Erythroblast (primary cell): ENCODE measurements around the gene PRPF39.
A peak's percentile ranks its signal among the peaks of the same experiment; 100 is the strongest.
"Not testable (repeated sequence)": the region's sequence is repeated elsewhere in the genome, so short reads cannot be mapped to it uniquely, and the experiment has no call there.

Experiments used
- DNase-seq, 2 experiments: peaks; one replicate each; lab custom pipeline; 2025; lab: John Stamatoyannopoulos, UW
- GATA1 ChIP-seq: IDR thresholded peaks from 2 replicates; pipeline ENCODE4 v1.6.1; 2011; ENCODE audit warnings: low read depth, mild to moderate bottlenecking, control low read depth, low read length, moderate library complexity
- POLR2A ChIP-seq: IDR thresholded peaks from 2 replicates; pipeline ENCODE4 v1.6.1; 2011; ENCODE audit warnings: mild to moderate bottlenecking, low read length

The PRPF39 gene

DNA sequence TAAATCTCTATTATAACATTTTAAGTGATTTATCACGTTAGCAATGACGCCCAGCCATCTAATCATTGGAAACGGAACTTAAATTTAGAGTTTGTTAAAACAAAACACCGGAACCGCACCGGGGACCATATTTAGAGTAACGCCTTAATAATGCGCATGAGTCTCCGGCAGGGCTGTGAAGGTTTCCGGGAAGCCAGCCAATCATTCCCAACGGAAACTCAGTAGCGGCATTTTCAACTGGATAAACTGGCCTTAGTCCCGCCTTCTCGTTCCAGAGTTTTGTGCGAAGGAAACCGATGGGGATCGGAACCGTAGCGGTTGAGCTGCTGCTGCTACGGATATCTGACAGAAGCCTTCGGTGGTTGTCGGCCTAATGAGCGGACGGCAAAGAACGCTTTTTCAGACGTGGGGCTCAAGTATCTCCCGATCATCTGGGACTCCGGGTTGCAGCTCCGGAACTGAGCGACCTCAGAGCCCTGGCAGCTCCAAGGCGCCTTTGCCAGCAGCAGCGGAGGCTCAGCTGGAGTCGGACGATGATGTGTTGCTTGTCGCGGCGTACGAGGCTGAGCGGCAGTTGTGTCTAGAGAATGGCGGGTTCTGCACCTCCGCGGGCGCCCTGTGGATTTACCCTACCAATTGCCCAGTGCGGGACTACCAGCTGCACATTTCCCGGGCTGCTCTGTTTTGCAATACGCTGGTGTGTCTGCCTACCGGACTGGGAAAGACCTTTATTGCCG, 51.9 kb downstream of the PRPF39 start, which contains the start of gene FANCM:
FANCM (plus strand) TSS at position 272 of the 737 bp plus-strand sequence; CDS start at position 374, 102 bp downstream.
- peak; percentile 97 to 98 for DNase-seq

DNA sequence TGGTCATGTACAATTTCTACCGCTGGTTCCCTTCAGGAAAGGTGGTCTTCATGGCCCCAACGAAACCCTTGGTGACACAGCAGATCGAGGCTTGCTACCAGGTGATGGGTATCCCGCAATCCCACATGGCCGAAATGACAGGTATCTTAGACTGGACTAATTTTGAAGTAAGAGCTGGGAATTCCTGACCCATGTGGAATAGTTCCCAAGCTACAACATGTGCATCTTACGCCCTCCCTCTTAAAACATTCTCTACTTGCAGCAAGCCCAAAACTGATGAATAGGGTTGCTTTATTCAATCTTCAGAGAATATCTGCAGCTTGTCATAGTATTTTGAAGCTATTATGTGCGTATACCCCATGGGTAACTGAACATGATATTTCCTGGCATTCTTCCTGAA, 52.5 kb downstream of the PRPF39 start:
- no peak for DNase-seq
- TF ChIP-seq POLR2A: no peak
- TF ChIP-seq GATA1: no peak

More for the DNA sequence above, 51.9 kb downstream of the PRPF39 start, which contains the start of gene FANCM:
- TF ChIP-seq GATA1 (no peak), POLR2A (peak; percentile 67)

DNA sequence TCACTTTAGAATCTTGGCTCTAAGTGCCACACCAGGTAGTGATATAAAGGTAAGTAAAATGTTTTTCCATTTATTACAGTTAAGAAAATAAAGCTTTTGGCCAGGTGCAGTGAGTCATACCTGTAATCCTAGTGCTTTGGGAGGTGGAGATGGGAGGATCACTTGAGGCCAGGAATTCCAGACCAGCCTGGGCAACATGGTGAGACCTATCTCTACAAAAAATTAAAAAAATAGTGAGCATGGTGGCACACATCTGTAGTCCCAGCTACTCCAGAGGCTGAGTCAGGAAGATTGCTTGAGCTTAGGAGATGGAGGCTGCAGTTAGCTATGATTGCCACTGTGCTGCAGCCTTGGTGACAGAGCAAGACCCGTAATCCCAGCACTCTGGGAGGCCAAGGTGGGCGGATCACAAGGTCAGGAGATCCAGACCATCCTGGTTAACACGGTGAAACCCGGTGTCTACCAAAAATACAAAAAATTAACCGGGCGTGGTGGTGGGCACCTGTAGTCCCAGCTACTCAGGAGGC, 56.8 kb downstream of the PRPF39 start:
- no peak for DNase-seq

DNA sequence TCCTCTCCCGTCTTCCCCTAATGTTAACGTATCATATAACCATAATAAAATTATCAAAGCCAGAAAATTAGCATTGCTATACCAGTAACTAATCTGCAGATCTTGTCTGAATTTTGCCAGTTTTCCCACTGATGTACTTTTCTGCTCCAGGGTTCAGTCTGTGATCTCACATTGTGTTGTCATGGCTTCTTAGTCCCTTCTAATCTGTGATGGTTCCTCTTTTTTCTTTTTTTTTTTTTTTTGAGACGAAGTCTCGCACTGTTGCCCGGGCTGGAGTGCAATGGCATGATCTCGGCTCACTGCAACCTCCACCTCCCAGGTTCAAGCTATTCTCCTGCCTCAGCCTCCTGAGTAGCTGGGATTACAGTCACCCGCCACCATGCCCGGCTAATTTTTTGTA, 58.2 kb downstream of the PRPF39 start:
- not testable (repeated sequence) for DNase-seq

More for the DNA sequence above, 56.8 kb downstream of the PRPF39 start:
- no peak for TF ChIP-seq GATA1
- TF ChIP-seq POLR2A: no peak

DNA sequence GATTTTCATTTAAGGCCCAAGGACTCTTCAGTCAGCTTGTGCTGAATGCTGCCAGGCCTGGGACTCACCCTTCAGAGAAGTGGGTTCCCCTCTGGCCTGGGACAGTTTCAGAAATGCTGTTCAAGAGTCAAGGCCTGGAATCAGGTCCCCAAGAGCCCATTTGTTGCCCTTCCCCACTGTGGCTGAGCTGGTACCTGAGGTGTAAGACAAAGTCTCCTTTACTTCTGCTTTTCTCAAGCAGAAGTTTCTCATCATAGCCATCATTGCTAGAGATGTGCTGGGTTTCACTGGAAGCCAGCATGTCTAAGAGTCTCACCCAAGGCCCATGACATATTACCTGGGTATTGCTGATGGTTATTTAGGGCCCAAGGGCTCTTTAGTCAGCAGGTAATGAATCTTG, 60.7 kb downstream of the PRPF39 start:
- DNase-seq: no peak
- TF ChIP-seq GATA1 (no peak), POLR2A (no peak)

DNA sequence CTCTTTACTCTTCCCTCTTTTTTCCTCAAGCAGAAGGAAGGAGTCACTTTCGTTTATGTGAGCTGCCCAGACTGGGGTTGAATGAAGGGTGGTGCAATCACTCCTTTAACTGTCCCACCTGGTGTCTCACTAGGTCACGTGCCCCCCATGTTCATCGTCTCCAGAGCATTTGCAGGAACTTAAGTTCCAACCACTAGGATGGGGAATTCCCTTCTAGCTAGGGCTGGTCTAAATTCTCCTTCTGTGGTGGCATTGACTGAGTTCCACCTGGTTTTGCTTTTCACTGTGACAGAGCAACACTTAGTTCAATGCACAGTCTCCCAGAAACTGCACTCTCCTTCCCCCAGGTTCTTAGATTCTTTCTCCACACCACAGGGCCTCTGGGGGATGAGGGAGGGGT, 61.3 kb downstream of the PRPF39 start:
- TF ChIP-seq POLR2A: no peak
- no peak for TF ChIP-seq GATA1
- no peak for DNase-seq

DNA sequence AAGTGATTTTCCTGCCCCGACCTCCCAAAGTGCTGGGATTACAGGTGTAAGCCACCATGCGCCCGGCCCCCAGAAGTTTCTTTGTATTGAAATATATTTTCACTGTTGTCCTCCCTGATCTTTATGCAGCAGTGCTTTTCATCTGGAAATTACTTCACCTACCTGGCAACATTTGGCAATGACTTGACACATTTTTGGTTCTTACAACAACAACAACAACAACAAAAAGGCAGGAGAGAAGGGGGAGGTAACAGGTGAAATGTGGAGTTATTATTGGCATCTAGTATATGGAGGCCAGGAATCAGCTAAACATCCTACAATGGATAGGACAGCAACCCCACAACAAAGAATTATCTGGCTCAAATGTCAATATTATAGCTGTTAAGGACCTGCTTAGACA, 65.7 kb downstream of the PRPF39 start:
- no peak for DNase-seq

DNA sequence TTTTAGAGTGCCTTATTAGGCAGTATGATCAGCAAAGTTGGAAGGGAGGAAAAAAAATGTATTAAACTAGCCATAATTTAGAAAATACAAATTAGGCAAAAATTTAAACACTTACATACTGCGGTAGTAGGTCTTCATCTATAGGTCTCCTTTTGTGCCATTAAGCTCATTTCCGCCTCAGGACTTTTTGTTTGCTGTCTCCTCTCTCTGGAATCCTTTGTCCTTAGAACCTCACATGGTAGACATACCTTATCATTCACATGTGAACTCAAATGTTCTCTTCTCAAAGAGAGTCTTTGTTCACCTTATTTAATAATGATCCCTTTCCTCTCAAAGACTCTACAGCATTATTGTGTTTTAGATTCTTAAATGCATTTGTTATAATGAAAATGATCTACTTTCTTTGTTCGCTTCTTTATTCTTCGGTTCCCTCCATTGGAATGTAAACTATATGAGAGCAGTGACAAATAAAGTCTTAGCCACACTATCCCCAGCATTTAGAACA, 66.5 kb downstream of the PRPF39 start:
- no peak for TF ChIP-seq POLR2A
- TF ChIP-seq GATA1: no peak
- DNase-seq: no peak

More for the DNA sequence above, 65.7 kb downstream of the PRPF39 start:
- no peak for TF ChIP-seq GATA1
- no peak for TF ChIP-seq POLR2A

DNA sequence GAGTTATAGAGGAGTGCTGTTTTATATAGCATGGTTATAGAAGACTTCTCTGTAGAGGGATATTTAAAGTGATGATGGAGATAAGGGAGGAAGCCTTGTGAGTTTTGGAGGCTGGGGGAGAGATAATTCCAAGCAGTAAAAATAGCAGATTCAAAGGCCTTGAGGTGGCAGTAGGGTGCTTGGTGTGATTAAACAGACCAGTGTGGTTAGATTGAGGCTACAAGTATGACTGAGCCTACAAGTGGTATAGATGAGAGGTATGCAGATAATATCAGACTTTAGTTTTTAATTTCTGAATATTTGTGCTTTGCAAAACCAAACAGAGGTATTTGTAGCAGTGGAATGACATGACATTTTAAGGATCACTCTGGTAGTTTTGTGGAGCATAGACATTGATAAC, 72.2 kb downstream of the PRPF39 start:
- no peak for DNase-seq
- no peak for TF ChIP-seq POLR2A
- TF ChIP-seq GATA1: no peak
